Umbilical cord (tissue), 2 donors: ENCODE measurements around the gene ASB1. TPM values are rescaled to one million over a fixed set of nuclear protein-coding genes. Genes with fewer than 3 reads are reported as not detected.

Experiments
- DNase-seq: peaks from one replicate; pipeline ENCODE4 v3.0.0-alpha.2; 2015; ENCODE audit warnings: low spot score
- total RNA-seq: library from RNA; depleted of rRNA; stranded (reverse); fragments of >200 nt; gene quantifications from one replicate; pipeline ENCODE4 v1.2.3, GENCODE V29; 2014; ENCODE audit warnings: low replicate concordance; ENCODE audit not compliant: insufficient read depth

The ASB1 gene
- total RNA-seq, 1 donor from 2014 or later, result 20.7 TPM

DNA sequence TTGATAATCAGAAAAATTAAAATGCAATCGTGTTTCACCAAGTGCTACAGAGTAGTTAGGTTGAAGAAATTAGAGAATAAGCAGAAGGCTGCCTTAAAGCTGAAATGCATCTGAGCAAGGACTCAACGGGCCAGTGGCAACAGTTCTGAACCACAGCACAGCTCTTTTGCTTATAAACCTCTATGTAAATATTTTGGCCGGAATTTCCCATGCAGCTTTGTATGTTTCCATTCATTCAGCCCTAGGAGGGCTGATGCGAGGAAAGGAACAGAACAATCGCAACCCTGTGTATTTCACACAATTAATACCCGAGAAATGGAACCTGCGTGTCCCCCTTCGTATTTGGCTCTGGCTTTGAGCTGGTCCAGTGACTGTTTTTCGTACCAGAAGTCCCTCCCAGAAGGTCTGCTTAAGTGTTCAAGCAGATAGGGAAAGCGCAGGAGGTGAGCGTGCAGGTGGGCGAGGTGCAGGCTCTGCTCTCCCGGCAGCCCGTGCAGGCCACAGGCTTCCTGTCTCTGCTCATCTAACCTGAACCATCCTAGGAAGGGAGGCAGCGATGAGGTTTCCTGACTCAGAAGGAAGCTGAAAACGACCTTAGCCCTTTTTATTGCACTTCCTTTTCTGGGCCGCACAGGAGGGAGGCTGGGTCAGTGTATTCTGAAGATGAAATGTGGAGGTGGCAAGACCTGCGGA, 67.3 kb downstream of the ASB1 start:
- DNase-seq, result no peak

DNA sequence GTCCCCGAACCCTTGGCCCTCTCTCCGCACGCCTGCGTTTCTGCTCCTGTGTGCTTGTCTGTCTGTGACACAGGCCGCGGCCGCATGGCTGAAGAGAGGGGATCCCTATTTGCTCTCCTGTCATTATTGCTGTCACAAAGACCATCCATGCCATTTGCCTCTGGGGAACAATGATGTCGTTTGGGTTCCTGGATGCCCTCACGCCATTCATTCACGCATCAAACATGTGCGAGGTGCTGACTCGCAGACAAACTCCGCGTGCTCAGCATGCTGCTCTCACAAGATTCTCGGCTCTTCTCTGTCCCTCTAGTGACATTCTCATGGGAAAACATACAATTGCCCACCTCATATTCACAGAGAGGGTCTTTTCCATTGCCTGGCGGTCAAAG, 67.8 kb downstream of the ASB1 start:
- DNase-seq, result no peak

DNA sequence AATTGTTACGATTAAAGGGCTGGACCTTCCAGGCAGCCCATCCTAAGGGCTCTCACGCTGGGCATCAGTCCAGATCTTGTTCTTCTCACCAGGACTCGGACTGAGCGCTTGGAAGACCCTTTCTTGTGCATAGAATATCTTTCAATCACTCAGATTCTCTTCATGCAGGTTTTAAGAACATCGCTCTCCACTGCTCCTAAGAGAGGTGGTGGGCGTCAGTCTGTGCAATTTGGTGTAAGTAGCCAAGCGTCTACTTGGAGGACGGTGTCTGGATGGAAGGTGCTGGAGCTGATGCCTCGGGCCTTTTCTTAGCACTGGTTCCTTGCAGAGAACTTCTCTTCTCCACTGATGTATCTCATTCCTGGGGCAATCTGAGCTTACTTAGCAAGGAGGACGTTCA, 68.7 kb downstream of the ASB1 start:
- no peak for DNase-seq

DNA sequence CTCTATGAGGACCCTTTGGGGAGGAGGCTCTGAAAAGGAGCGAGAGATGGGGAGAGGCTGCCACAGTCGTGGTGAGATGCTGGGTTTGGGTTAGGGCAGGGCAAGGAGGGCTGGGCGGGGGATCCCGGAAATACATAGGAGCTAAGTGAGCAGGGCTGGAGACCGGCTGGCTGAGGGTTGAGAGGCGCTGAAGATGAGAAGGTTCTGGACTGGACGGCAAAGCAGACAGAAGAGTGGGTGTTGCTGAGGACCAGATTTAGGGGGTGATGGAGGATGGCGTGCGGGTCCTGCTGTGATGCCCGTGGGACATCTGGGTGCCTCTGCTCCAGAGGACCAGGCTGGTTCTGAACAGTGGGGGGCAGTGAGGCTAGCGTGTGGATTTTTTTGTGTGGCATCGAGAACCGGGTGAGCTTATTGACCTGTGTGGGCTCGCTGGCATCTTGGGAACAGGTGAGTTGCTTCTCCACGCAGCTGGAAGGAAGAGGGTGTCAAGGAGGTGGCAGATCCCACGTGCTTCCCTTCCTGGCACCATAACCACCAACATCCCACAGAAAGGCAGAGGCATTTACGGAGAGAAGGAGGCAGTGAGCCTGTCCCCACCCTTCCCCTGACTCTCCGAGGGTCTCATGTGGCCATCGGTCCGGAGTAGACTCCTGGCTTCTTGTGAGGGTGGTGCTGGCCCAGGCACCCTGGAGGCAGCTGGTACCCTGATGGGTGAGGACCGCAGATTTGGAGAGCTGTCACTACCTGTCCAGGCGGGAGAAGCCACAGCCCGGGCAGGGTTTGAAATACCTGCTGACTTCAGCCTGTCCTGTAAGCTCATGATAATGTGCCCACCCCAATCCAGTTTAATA, 70.3 kb downstream of the ASB1 start:
- no peak for DNase-seq

DNA sequence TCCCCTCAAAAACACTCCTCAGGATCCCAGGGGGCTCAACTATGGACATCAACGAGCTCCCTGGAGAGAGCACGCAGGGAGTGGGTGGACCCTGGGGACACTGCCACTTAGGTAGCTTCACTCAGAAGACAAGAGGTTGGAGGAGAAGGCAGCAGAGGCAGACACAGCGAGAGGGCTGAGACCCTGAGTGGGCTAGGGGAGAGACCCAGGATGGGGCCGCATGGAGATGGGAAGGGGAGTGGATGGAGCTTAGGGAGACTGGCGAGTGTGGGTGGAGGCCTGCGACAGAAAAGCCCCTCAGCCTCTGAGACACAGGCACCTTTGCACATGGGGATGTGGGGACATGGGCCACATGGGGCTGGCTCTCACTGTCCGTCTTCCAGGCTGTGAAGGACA, 70.9 kb downstream of the ASB1 start:
- no peak for DNase-seq

DNA sequence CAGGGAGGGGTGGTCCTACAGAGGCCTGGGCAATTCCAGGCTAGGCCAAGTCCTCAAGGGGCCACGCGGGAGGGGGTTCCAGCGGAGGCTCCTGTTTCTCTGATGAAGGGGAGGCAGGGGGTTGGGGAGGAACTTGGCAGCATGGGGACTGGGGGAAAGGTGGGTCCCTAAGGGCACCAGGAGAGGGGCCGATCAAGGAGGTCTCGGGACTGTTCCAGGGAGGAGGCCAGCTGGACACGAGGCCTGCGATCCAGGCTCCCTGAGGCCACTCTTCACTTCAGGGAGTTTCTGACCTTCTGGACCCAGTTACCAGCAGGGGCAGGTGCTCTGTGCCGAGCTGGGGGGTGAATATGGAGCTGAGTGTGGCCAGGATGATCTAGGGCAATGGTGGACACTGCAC, 71.5 kb downstream of the ASB1 start:
- no peak for DNase-seq

DNA sequence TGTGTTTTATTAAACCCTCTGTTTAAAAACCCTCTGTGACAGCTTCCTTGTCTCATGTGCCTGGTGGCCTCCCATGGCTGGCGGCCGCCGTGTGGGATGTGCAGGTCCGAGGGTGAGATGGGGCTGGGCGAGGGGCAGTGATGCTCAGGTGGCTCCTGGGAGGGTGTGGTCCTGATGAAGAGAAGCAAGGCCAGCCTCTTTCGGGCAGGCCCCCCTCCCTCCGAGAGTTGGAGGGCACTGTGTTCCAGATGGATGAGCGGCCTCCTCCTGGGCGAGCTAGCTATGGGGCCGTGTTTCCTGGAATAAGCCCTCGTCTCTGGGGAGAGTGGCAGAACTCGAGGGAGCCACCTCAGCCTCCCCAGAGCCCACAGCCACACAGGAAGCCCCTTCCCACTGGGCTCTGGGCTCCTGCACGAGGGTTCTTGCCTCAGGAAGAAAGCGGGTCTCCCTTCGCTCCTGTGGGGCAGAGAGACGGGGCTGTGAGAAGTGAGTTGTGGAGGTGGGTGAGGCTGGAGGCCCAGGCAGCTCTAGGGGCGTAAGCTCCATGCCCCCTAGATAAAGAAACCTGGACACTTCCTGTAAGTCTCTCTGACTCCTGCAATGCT, 72.1 kb downstream of the ASB1 start:
- DNase-seq, result no peak

DNA sequence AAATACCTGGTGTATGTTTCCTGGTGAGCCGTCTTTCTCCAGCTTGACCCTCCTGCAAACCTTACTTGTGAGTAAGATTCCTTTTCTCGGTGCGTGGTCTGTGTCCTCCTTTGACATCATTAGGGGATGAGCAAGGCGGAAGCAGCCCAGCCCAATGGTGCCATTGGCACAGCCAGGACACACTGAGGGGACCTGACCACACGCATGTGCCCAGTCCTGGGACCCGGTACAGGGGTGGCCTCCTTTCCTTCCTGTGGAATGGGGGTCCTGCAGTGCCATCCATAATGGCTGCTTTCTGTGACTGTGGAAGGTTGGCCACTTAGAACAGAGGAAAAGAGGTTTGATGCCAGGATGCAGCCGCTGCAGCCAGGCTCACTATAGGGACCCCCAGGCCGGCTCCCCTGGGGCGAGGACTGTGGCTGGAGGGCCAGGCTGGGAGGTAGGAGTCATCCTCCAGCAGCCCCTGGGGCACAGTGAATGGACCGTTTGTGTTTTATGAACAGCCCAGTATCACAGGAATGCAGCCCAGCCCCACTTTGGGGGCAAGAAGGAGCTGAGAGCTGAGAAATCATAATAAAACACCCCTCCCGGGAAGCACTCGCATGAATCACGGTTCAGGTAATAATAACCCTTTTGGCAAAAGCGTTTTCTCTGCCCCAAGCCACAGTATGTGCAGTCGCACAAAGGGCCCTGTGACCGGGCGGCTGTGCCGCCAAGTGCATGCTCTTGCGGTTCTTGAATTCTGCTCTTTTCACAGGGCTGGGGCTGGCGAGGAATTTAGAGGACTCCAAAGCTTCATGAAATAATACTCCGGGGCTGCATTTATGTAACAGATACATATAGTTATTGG, 73.2 kb downstream of the ASB1 start:
- no peak for DNase-seq

DNA sequence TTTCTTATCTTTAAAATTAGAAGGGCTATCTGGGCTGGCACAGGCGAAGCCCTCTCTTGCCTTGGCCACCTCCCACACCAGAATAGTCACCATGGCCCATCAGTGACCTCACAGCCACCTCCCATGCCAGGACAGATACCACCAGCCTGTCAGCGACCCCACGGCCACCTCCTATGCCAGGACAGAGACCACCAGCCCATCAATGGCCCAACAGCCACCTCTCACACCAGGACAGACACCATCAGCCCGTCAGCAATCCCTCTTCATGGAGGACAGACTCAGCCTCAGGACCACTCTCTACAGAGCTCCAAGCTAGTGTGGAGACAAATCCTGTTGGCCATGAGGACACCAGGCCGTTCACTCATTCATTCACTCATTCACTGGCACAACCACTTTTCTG, 74.6 kb downstream of the ASB1 start:
- DNase-seq, result no peak

Other genes starting within 250 kb of the ASB1 start
- gene ILKAP, start 223.2 kb upstream of the ASB1 start, total RNA-seq, result 14.2 TPM
- gene HES6, start 186.9 kb upstream of the ASB1 start, total RNA-seq, result 1.2 TPM
- 11.3 TPM for gene PER2, start 138.3 kb upstream of the ASB1 start, total RNA-seq
- 6.0 TPM for gene TRAF3IP1, start 106.4 kb upstream of the ASB1 start, total RNA-seq